HG02610 (cell line): ENCODE measurements around the gene KCNJ6.
A peak's percentile ranks its signal among the peaks of the same experiment; 100 is the strongest.
"Not testable (repeated sequence)": the region's sequence is repeated elsewhere in the genome, so short reads cannot be mapped to it uniquely, and the experiment has no call there.

Source experiments
- ATAC-seq: cut with Tn5 transposase; IDR thresholded peaks from one replicate; pipeline ENCODE4 v1.9.1; 2021; ENCODE audit warnings: mild to moderate bottlenecking, moderate library complexity; ENCODE audit not compliant: unreplicated experiment

Gene KCNJ6

DNA sequence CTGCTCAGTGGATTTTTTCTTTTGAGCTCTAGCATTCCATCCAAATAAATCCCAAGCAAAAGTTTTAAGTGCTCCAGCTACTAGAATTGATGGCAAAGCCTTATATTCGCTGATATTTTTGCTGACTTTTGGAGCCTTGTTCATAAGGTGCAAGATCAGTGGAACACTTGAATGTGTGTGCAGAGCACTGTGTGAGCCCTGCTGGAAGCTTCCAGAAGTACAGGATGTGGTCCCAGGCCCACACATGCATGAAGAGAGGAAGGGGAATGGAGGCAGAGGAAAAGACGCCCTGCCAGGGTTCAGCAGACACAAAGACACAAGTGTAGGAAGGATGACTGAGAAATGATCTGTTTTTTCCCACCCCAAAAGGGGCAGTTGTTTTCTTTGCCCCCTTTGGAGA, 169.4 kb downstream of the KCNJ6 start:
- ATAC-seq = no peak

DNA sequence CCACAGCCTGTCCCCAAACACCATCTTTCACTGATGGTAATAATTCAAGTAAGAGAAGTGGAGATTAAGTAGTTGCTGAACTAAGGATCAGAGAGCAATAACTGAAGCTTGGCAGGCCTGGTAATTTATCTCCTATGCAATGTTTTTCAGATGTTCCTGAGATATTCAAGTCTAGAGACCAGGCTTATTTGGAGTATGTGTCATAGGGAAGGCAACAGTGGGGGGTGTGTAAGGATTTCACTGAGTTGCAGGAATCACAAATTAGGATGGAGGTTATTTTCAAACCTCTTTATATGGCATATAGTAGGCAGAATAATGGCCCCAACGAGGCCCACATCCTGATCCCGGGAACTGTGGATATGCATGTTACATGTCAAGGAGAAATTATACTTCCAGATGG, 171.7 kb downstream of the KCNJ6 start:
- ATAC-seq = no peak

GRCh38 chr21:37742532-37742931, 173.7 kb downstream of the KCNJ6 start:
- no peak for ATAC-seq

DNA sequence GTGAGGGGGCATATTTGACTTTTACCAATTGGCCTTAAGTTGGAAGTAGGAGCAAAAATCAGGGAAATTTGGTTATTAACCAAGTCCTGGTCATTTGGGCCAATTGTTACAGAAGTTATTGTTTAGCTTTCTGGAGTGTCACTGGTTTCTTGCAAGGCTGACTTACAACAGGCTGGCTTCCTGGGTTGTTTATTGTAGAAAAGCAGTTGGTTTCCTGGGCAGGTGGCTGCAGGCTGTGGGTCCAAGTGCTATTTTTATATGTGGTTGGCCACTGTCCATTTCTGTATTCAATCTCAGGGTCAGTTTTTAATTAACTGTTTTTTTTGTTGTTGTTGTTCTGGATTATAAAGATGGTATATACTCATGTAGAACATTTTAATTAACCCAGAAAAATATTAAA, 174.1 kb downstream of the KCNJ6 start:
- ATAC-seq = no peak

DNA sequence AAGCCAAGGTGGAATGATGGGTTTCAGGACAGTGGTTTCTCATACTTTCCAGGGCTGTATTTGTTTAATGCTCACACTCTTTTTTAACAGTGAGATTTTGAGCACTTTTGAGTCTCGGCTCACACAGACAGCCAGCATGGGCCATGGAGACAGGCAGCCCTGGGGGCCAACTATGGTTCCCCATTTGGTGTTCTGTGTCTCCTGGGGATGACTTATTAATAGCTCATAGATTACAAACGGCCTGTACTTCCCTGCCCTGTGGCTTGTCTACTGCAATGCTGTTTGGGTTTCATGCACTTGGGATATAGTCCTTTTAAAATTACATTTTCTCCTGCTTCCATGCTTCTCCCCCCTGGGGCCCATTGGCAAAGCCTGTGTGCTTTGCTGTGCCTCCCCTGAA, 178.3 kb downstream of the KCNJ6 start:
- no peak for ATAC-seq

DNA sequence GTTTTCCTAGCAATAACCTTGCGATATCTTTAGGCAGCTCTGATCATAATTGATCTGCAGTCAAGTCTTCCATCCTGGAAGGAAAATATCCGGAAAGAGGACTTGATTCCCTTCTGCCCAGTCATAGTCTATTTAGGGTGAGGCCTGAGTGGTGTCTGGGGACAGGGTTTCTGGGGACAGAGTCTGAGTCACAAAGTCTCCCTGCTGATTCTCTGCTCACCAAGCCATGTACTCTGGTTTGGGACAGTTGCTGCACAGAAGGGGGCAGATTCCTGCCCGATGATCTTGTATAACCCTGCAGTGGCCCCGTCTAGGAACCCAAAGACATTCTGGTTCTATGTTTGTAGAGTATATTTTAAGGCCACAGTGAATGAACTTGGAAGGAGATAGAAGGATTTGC, 178.8 kb downstream of the KCNJ6 start:
- ATAC-seq = no peak

- no peak for ATAC-seq
These were observed 181.4 kb downstream of the KCNJ6 start for GRCh38 chr21:37734846-37735245.

- no peak for ATAC-seq
These were observed 183.3 kb downstream of the KCNJ6 start for GRCh38 chr21:37732927-37733326.

DNA sequence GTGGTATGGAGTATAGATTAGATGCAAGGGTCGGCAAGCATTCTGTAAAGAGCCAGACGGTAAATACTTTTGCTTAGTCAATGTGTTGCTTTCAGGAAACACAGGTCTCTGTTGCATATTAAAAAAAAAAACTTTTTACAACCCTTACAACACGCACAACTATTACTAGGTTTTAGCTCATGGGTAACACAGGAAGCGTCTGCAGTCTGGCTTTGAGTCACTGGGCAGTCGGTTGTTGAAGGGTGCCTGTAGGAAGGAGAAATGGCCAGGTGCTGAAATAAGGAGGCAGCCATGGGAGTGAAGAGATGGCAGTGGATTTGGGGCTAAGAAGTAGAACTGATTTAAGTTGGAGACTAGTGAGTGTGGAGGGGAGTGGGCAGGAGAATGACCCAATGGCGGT, 192.1 kb downstream of the KCNJ6 start:
- ATAC-seq = no peak

DNA sequence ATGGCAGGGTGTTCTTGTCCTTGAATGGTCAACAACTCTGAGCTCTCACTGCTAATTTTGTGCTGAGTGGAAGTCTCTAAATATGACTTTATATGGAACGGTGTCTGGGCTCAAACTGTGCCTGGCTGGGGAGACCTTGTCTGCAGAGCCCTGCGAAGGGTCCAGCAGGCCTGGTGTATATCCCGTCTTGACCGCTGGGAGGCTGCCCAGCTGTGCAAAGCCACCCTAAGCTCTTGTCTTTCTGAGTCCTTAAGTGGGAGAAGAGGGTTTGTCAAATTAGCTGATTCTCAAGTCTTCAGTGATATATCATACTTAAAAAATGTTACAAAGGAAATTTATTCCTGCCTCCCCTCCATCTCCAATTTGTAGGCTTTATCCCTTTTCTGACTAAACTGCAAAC, 198.7 kb downstream of the KCNJ6 start:
- no peak for ATAC-seq

DNA sequence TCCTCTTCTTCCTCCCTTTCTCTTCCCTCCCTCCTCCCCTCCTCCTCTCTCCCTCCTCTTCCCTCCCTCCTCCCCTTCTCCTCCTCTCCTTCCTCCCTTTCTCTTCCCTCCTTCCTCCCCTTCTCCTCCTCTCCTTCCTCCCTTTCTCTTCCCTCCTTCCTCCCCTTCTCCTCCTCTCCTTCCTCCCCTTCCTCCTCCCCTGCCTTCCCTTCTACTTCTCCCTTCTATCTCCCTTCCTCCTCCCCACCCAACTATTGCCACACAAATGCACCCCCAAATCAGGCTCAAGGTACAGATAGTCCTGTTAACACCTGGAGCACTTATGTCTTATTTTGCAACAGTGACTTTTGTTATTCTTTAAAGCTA, 203.7 kb downstream of the KCNJ6 start:
- ATAC-seq = not testable (repeated sequence)

- ATAC-seq = peak; percentile 76
These were observed 204.3 kb downstream of the KCNJ6 start for GRCh38 chr21:37711836-37712568.

DNA sequence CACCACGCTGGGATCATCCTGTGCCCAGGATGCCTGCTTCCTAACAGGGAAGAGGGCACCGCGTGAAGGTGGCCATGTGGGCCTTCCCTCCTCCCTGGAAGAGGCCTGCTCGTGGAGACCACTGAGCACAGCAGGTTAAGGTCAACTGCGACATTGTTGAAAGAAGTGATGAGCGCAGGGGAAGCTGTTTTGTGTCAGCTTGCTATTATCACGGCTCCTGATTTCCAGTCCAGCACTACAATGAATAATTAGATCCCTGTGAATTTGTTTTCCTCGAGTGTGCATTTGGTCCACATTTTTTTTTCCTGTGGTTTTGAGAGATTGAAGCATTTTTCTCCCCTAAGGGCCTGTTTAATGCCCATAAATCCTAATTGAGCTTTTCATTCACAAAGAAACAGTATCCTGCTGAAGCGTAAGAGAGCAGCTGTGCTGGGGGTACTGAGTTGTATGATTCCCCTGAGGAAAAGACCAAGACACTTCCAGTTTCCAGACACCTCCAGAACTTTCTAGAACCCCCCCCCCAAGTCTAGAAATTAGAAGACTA, 204.9 kb downstream of the KCNJ6 start:
- no peak for ATAC-seq

- ATAC-seq = no peak
These were observed 205.5 kb downstream of the KCNJ6 start for GRCh38 chr21:37710546-37711285.

DNA sequence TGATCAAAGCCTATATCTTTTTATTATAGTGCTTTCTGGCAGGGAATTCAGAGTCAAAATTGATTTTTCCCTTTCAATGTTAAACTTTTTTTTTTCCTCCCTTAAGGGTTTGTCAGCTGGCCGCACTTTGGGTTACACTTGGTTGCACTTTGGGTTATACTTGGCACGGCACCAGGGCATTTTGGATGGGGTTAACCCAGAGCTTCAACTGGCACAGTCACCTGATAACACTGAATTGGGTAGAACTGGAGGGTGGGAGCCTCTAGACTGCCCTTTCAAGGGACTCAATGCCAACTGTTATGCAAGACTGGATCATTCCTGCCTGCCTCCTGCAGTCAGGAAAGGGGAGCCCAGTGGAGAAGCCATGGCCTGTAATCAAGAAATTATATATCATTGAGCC, 211.5 kb downstream of the KCNJ6 start:
- ATAC-seq = no peak

DNA sequence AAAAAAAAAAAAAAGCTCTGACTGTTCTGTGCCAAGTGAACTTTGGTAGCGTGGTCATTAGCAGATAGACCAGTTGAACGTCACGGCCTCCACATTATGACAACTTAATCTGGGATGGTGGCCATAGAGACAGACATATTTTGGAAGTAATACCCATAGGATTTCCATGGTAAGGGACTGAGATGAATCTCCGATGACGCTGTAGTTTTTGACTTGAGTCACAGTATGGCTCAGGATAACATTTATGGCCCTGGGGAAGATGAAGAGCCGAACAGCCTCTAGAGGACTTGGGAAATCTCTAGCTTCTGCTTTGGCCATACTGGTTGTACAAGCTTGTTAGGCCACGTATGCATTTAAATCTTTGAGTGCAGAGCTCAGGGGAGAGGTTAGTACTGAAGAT, 214.0 kb downstream of the KCNJ6 start:
- ATAC-seq = no peak

DNA sequence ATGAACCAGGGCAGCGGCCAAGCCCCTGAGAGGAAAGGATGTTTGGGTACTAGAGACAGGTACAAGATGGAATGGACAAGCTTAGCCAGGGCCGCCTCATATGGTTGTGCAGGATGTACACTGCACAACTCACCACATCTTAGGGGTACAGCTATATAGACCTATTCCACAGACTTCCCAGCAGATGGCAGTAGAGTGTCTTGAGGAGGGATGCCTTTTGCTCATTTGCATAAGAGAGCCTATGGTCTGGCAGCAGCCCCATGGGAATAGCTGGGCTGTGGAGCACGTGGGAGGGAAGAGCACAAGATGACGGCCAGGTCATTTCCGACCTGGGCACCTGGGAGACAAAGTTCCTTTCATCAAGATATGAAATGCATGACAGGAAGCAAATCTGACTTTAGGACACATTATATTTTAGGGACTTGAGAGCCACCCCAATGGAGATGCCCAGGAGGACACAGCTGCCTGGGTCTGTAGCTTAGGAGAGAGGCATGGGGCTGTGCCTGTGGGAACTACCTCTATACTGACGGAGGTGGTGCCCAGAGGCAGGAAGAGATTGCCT, 215.5 kb downstream of the KCNJ6 start:
- ATAC-seq = peak; percentile 76

- ATAC-seq = no peak
These were observed 217.1 kb downstream of the KCNJ6 start for GRCh38 chr21:37699024-37699775.

- ATAC-seq = no peak
These were observed 219.3 kb downstream of the KCNJ6 start for GRCh38 chr21:37696936-37697335.

DNA sequence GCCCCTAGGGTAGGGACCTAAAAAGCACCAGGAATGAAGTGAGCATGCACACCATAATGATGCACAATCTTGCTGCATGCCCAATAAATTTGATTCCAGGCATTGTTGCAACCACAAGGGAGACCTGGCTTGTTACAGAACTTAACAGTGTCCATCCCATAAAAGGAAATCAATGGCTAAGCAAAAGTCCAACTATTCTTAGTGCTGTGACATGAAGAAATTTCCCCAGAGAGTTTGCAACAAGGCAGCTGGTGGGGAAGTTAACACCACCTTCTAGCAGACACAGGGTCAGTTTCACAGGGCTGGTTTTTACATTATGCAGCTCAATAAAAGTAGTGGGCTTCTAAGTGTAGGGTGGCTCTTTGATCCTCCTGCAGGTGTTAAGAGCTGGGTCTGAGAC, 221.1 kb downstream of the KCNJ6 start:
- no peak for ATAC-seq

GRCh38 chr21:37688952-37689659, 227.2 kb downstream of the KCNJ6 start:
- ATAC-seq = no peak
